SK-N-SH (cell line): ENCODE results near the gene USP11.

Experiments used
- CTCF ChIP-seq: fragments of 200-600 bp; sonication (generic); IDR thresholded peaks from 2 replicates; pipeline ENCODE4 v1.6.1; 2017; ENCODE audit warnings: antibody characterized with exemption, mild to moderate bottlenecking, moderate library complexity
- ELF1 ChIP-seq: IDR thresholded peaks from 2 replicates; pipeline ENCODE4 v1.4.0; 2012
- GABPA ChIP-seq: IDR thresholded peaks from 2 replicates; pipeline ENCODE4 v1.4.0; 2012; ENCODE audit warnings: low read depth, mild to moderate bottlenecking
- JUND ChIP-seq: IDR thresholded peaks from 2 replicates; pipeline ENCODE4 v1.4.0; 2012
- NFIC ChIP-seq: IDR thresholded peaks from 2 replicates; pipeline ENCODE4 v1.4.0; 2012; ENCODE audit warnings: borderline replicate concordance
- RAD21 ChIP-seq: IDR thresholded peaks from 2 replicates; pipeline ENCODE4 v1.6.1; 2012; ENCODE audit warnings: mild to moderate bottlenecking, low read length
- RFX5 ChIP-seq: IDR thresholded peaks from 2 replicates; pipeline ENCODE4 v1.6.1; 2012; ENCODE audit warnings: mild to moderate bottlenecking, improper control_type of control experiment, low read length
- RXRA ChIP-seq: IDR thresholded peaks from 2 replicates; pipeline ENCODE4 v1.4.0; 2012; ENCODE audit warnings: low read depth, mild to moderate bottlenecking, borderline replicate concordance
- TF ChIP-seq, protein P1 (sequence below): fragments of 150-350 bp; IDR thresholded peaks from 2 replicates; pipeline ENCODE4 v1.6.1; 2017; ENCODE audit warnings: antibody characterized with exemption, low read length, low read depth, borderline replicate concordance
- TF ChIP-seq, protein P2 (sequence below): IDR thresholded peaks from 2 replicates; pipeline ENCODE4 v1.6.1; 2012; ENCODE audit warnings: mild to moderate bottlenecking, low read depth, low read length, moderate library complexity

DNA sequence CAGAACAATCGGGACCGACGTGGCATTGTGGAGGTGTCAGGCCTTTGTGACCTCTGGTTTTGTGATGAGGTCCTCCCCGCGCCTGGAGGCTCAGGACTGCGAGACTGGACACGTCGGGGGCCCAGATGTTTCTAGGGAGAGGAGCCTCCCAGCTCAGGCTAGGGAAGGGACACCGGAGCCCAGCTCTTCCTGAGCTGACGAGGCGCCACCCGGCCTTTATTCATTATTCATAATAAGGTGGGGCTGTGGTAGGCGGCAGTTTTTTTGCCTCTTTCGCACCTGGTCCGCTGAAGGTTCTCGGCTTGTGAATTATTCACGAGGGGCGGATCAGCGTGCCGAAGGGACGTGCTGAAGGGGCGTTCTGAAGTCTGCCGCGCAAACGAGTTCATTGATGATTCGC is 41.5 kb upstream of the USP11 start:
- TF ChIP-seq CTCF, result no peak
- no peak for TF ChIP-seq RAD21
- TF ChIP-seq JUND, result no peak
- TF ChIP-seq NFIC, result no peak
- TF ChIP-seq, protein P1, sequence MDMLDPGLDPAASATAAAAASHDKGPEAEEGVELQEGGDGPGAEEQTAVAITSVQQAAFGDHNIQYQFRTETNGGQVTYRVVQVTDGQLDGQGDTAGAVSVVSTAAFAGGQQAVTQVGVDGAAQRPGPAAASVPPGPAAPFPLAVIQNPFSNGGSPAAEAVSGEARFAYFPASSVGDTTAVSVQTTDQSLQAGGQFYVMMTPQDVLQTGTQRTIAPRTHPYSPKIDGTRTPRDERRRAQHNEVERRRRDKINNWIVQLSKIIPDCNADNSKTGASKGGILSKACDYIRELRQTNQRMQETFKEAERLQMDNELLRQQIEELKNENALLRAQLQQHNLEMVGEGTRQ, result no peak
- TF ChIP-seq RXRA, result no peak
- TF ChIP-seq ELF1, result no peak
- TF ChIP-seq, protein P2, sequence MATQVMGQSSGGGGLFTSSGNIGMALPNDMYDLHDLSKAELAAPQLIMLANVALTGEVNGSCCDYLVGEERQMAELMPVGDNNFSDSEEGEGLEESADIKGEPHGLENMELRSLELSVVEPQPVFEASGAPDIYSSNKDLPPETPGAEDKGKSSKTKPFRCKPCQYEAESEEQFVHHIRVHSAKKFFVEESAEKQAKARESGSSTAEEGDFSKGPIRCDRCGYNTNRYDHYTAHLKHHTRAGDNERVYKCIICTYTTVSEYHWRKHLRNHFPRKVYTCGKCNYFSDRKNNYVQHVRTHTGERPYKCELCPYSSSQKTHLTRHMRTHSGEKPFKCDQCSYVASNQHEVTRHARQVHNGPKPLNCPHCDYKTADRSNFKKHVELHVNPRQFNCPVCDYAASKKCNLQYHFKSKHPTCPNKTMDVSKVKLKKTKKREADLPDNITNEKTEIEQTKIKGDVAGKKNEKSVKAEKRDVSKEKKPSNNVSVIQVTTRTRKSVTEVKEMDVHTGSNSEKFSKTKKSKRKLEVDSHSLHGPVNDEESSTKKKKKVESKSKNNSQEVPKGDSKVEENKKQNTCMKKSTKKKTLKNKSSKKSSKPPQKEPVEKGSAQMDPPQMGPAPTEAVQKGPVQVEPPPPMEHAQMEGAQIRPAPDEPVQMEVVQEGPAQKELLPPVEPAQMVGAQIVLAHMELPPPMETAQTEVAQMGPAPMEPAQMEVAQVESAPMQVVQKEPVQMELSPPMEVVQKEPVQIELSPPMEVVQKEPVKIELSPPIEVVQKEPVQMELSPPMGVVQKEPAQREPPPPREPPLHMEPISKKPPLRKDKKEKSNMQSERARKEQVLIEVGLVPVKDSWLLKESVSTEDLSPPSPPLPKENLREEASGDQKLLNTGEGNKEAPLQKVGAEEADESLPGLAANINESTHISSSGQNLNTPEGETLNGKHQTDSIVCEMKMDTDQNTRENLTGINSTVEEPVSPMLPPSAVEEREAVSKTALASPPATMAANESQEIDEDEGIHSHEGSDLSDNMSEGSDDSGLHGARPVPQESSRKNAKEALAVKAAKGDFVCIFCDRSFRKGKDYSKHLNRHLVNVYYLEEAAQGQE, result no peak
- no peak for TF ChIP-seq GABPA
- TF ChIP-seq RFX5, result no peak
